ENCODE results near the gene SAMD10. TPM values are rescaled to one million over a fixed set of nuclear protein-coding genes. Genes with fewer than 3 reads are reported as not detected.

The SAMD10 gene
- polyA plus RNA-seq, 1 of the 3 experiments (the other 2 are of a cell fraction), result 11.6 TPM

DNA sequence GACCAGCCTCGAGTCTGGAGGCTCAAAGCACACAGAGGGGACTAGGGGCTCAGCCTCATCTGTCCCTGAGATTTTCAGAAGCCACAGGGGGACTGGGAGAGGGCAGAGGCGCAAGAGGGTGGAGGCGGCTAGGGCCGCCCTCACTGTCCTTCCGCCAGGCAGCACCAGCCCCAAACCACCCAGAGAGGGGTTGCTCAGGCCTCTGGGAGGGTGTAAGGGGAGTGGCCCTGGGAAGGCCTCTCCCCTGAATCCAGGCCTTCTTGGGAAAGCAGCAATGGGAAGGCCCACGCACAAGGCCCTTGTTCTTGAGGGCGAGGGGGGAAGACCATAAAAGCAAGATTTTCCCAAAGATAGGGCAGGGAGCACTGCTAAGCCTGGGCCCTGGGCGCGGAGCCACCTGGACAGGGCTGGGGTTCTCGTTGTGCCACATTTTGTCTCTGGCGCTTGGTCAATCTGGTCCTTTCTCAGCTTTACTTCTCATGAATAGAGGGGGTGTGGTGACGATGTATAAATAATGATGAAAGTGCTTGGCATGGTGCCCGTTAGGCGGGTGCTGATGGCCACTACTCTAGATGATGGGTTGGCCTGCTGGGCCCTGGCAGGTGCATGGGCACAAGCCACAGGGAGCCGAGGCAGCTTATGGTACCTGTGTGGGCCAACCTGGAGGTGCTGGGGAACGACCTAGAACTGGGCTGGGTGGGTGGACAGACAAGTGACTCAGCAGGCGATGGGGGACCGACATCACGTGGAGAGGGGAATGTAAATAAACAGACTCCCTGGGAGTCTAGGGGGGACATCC lies 4.8 kb downstream of the SAMD10 start:
- H3K9me3 ChIP-seq, result no peaks in the 10 kb centered on the region
- no peaks in the 10 kb centered on the region for H3K27me3 ChIP-seq (ENCODE audit: insufficient read depth)
- H3K79me2 ChIP-seq (ENCODE audit: insufficient read depth), result no peaks in the 10 kb centered on the region
- no peak overlapping the region for H3K27ac ChIP-seq (ENCODE audit: low read depth in 2 of 2, low read length in 1 of 2)
- peaks cover 7% of the 10 kb centered on the region for H3F3A ChIP-seq (replicated peaks; ENCODE audit: insufficient read depth)
- no peak overlapping the region for H3K4me3 ChIP-seq (ENCODE audit: low read depth in 2 of 2, low read length in 1 of 2)
- H3K36me3 ChIP-seq (replicated peaks in 1 of 2; ENCODE audit: control insufficient read depth in 1 of 2, insufficient read depth in 2 of 2, low read length in 1 of 2), result no peaks in the 10 kb centered on the region
- H4K20me1 ChIP-seq (ENCODE audit: insufficient read depth), result no peaks in the 10 kb centered on the region
- ChIA-PET POLR2A (no interaction called here), CTCF (interaction anchor here (0.6 to 4.5 kb wide), 68 partner anchors 8 to 1350 kb away, joined by 3 to 44 read pairs (median 4); partner anchors contain the start of genes OPRL1, PTK6, RGS19 and TPD52L2)
- peaks cover 5 to 14% of the 10 kb centered on the region in 2 experiments; a peak in 3 of 4 replicates for H3K4me1 ChIP-seq (ENCODE audit: control insufficient read depth in 1 of 2, insufficient read depth in 2 of 2, low read depth in 1 of 2, low read length in 1 of 2)
- peak; percentile 14 for DNase-seq
- TF ChIP-seq GATA2 (CRISPR knock-in tag; IDR thresholded peaks at IDR 0.05) (no peak), GABPA (IDR thresholded peaks at IDR 0.05; ENCODE audit: low read depth) (no peak), POLR2AphosphoS5 (IDR thresholded peaks at IDR 0.05; ENCODE audit: low read depth, low read length) (no peak), RAD21 (IDR thresholded peaks at IDR 0.05; ENCODE audit: low read length) (no peak), TEAD4 (IDR thresholded peaks at IDR 0.05; ENCODE audit: borderline replicate concordance, insufficient read depth) (no peak), ELF1 (IDR thresholded peaks at IDR 0.05) (no peak), FOXJ3 (CRISPR knock-in tag; IDR thresholded peaks at IDR 0.05) (no peak), RXRA (IDR thresholded peaks at IDR 0.05; ENCODE audit: borderline replicate concordance, low read depth) (no peak), TCF12 (IDR thresholded peaks at IDR 0.05) (no peak), SIN3A (IDR thresholded peaks at IDR 0.05; ENCODE audit: borderline replicate concordance, low read depth, low read length) (no peak)
- TF ChIP-seq, protein P1, sequence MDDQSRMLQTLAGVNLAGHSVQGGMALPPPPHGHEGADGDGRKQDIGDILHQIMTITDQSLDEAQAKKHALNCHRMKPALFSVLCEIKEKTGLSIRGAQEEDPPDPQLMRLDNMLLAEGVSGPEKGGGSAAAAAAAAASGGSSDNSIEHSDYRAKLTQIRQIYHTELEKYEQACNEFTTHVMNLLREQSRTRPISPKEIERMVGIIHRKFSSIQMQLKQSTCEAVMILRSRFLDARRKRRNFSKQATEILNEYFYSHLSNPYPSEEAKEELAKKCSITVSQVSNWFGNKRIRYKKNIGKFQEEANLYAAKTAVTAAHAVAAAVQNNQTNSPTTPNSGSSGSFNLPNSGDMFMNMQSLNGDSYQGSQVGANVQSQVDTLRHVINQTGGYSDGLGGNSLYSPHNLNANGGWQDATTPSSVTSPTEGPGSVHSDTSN (IDR thresholded peaks at IDR 0.05), result no peak
- H3K9me2 ChIP-seq, result no peaks in the 10 kb centered on the region
- H3K4me2 ChIP-seq, result no peak overlapping the region; the same call in 1 of the 2 replicates
- 67% methylated on average over 16 of the region's 19 CpGs for WGBS (ENCODE audit: low lambda C conversion rate)
- H2AFZ ChIP-seq (ENCODE audit: low read depth), result no peak overlapping the region
- no peak overlapping the region for H3K9ac ChIP-seq

DNA sequence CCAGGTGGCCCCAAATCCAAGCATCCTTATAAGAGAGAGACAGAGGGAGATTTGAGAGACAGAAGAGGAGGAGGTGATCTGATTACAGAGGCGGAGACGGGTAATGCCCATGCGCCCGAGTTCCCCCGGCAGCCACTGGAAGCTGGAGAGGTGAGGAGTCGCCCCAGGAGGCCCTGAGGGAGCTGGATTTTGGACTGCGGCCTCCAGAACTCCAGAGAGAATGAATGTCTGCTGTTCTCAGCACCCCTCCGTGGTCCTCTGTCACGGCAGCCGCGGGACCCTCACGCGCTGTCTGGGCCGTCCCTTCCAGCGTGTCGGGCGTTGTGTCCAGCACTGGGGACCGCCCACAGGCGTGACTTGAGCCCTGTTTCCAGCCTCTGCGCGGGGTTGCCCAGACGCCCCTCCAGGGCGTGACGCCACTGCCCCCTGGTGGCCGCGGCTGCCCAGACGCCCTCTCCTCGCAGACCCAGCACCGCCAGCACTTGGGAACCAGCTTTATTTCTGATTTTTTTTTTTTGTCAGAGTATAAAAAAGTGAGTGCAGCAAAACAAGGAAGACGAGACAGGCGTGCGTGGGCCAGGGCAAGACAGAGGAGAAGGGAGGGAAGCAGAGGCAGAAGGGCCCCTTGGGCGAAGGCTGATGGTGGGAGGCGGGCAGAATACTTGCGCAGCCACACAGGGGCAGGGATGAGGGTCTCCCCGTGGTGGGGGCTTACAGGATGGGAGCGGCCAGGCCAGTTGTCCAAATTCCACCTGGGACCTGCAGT lies 5.6 kb downstream of the SAMD10 start:
- Histone ChIP-seq H3F3A (replicated peaks; ENCODE audit: insufficient read depth) (peaks cover 7% of the 10 kb centered on the region), H3K4me1 (ENCODE audit: control insufficient read depth in 1 of 2, insufficient read depth in 2 of 2, low read depth in 1 of 2, low read length in 1 of 2) (peaks cover 5 to 17% of the 10 kb centered on the region in 2 experiments; a peak in 3 of 4 replicates), H3K27me3 (ENCODE audit: insufficient read depth) (no peaks in the 10 kb centered on the region), H3K9me3 (no peaks in the 10 kb centered on the region), H3K4me3 (ENCODE audit: low read depth in 2 of 2, low read length in 1 of 2) (peak overlapping the region; percentile 7 to 12; a peak in 2 of 4 replicates), H3K4me2 (peak overlapping the region; percentile 50; the same call in 1 of the 2 replicates), H3K36me3 (replicated peaks in 1 of 2; ENCODE audit: control insufficient read depth in 1 of 2, insufficient read depth in 2 of 2, low read length in 1 of 2) (no peaks in the 10 kb centered on the region), H2AFZ (ENCODE audit: low read depth) (peak overlapping the region; percentile 48; the same call in 1 of the 2 replicates), H3K79me2 (ENCODE audit: insufficient read depth) (peaks cover 5% of the 10 kb centered on the region), H4K20me1 (ENCODE audit: insufficient read depth) (no peaks in the 10 kb centered on the region), H3K9ac (no peak overlapping the region), H3K27ac (ENCODE audit: low read depth in 2 of 2, low read length in 1 of 2) (no peak overlapping the region), H3K9me2 (no peaks in the 10 kb centered on the region)
- CTCF ChIA-PET, result interaction anchor here (0.6 to 4.5 kb wide), 83 partner anchors 8 to 1349 kb away, joined by 3 to 44 read pairs (median 4); partner anchors contain the start of genes GMEB2, OPRL1, PTK6 and RGS19
- peak; percentile 95 for DNase-seq
- POLR2A ChIA-PET, result no interaction called here
- WGBS (ENCODE audit: low lambda C conversion rate), result 32% methylated on average over 23 of the region's 37 CpGs
- TF ChIP-seq, protein P2, sequence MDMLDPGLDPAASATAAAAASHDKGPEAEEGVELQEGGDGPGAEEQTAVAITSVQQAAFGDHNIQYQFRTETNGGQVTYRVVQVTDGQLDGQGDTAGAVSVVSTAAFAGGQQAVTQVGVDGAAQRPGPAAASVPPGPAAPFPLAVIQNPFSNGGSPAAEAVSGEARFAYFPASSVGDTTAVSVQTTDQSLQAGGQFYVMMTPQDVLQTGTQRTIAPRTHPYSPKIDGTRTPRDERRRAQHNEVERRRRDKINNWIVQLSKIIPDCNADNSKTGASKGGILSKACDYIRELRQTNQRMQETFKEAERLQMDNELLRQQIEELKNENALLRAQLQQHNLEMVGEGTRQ (IDR thresholded peaks at IDR 0.05; ENCODE audit: borderline replicate concordance, low read depth, low read length), result no peak
- no peak for TF ChIP-seq RXRA (IDR thresholded peaks at IDR 0.05; ENCODE audit: borderline replicate concordance, low read depth)
- no peak for TF ChIP-seq FOXJ3 (CRISPR knock-in tag; IDR thresholded peaks at IDR 0.05)
- no peak for TF ChIP-seq TEAD4 (IDR thresholded peaks at IDR 0.05; ENCODE audit: borderline replicate concordance, insufficient read depth)
- TF ChIP-seq, protein P3, sequence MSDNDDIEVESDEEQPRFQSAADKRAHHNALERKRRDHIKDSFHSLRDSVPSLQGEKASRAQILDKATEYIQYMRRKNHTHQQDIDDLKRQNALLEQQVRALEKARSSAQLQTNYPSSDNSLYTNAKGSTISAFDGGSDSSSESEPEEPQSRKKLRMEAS (IDR thresholded peaks at IDR 0.05; ENCODE audit: low read depth), result peak; percentile 57
- TF ChIP-seq, protein P4, sequence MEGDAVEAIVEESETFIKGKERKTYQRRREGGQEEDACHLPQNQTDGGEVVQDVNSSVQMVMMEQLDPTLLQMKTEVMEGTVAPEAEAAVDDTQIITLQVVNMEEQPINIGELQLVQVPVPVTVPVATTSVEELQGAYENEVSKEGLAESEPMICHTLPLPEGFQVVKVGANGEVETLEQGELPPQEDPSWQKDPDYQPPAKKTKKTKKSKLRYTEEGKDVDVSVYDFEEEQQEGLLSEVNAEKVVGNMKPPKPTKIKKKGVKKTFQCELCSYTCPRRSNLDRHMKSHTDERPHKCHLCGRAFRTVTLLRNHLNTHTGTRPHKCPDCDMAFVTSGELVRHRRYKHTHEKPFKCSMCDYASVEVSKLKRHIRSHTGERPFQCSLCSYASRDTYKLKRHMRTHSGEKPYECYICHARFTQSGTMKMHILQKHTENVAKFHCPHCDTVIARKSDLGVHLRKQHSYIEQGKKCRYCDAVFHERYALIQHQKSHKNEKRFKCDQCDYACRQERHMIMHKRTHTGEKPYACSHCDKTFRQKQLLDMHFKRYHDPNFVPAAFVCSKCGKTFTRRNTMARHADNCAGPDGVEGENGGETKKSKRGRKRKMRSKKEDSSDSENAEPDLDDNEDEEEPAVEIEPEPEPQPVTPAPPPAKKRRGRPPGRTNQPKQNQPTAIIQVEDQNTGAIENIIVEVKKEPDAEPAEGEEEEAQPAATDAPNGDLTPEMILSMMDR (IDR thresholded peaks at IDR 0.05), result peak; percentile 98
- TF ChIP-seq NFIC (IDR thresholded peaks at IDR 0.05; ENCODE audit: borderline replicate concordance), result no peak
- TF ChIP-seq, protein P1 (IDR thresholded peaks at IDR 0.05), result no peak
- TF ChIP-seq, protein P5, sequence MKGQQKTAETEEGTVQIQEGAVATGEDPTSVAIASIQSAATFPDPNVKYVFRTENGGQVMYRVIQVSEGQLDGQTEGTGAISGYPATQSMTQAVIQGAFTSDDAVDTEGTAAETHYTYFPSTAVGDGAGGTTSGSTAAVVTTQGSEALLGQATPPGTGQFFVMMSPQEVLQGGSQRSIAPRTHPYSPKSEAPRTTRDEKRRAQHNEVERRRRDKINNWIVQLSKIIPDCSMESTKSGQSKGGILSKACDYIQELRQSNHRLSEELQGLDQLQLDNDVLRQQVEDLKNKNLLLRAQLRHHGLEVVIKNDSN (IDR thresholded peaks at IDR 0.05; ENCODE audit: borderline replicate concordance, low read depth), result no peak
- TF ChIP-seq CHD2 (IDR thresholded peaks at IDR 0.05; ENCODE audit: low read length, partially characterized antibody), result no peak
- no peak for TF ChIP-seq GABPA (IDR thresholded peaks at IDR 0.05; ENCODE audit: low read depth)
- TF ChIP-seq TCF12 (IDR thresholded peaks at IDR 0.05), result no peak
- TF ChIP-seq SIN3A (IDR thresholded peaks at IDR 0.05; ENCODE audit: borderline replicate concordance, low read depth, low read length), result peak; percentile 47; the same call in 1 of the 2 replicates
- TF ChIP-seq POLR2AphosphoS5 (IDR thresholded peaks at IDR 0.05; ENCODE audit: low read depth, low read length), result no peak
